Body of pancreas (tissue), 4 donors: ENCODE results near the gene CHST14.

Source experiments
- POLR2A ChIP-seq, 3 donors: fragments of 450-650 bp; IDR thresholded peaks; one replicate each; pipeline ENCODE4 v1.6.1; 2016; ENCODE audit warnings: antibody characterized with exemption in 3 of 3, mild to moderate bottlenecking in 2 of 3
- TF ChIP-seq, protein P1 (sequence below), 7 experiments: fragments of 450-650 bp in 4 of 7; fragments of 200-600 bp in 3 of 7; sonication (generic) in 3 of 7; IDR thresholded peaks; one replicate each; pipeline ENCODE4 v1.5.1; 2016 to 2019; ENCODE audit warnings: antibody characterized with exemption in 7 of 7

DNA sequence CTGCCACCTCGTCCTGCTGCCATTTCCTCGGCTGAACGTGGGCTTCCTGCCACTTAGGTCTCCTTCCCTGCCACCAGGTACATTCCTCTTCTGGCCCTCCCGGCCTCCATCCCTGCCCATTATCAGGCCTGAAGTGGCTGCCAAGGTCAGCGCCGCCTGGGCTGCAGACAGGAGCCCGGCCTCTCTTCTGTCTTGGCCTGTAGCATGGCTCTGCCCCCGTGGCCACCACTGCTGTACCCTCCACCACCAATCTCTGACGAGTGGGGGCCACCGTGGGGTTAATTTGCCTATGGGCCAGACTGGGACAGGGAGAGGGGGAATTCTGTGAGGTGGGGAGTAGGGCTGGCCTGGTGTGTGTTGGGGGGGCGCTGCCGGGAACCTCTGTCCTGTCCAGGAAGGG lies 32.1 kb upstream of the CHST14 start:
- TF ChIP-seq, protein P1, sequence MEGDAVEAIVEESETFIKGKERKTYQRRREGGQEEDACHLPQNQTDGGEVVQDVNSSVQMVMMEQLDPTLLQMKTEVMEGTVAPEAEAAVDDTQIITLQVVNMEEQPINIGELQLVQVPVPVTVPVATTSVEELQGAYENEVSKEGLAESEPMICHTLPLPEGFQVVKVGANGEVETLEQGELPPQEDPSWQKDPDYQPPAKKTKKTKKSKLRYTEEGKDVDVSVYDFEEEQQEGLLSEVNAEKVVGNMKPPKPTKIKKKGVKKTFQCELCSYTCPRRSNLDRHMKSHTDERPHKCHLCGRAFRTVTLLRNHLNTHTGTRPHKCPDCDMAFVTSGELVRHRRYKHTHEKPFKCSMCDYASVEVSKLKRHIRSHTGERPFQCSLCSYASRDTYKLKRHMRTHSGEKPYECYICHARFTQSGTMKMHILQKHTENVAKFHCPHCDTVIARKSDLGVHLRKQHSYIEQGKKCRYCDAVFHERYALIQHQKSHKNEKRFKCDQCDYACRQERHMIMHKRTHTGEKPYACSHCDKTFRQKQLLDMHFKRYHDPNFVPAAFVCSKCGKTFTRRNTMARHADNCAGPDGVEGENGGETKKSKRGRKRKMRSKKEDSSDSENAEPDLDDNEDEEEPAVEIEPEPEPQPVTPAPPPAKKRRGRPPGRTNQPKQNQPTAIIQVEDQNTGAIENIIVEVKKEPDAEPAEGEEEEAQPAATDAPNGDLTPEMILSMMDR (IDR thresholded peaks at IDR 0.05) = no peak
- no peak for TF ChIP-seq POLR2A (IDR thresholded peaks at IDR 0.05)
